ENCODE measurements around the gene RHO.

RHO gene

DNA sequence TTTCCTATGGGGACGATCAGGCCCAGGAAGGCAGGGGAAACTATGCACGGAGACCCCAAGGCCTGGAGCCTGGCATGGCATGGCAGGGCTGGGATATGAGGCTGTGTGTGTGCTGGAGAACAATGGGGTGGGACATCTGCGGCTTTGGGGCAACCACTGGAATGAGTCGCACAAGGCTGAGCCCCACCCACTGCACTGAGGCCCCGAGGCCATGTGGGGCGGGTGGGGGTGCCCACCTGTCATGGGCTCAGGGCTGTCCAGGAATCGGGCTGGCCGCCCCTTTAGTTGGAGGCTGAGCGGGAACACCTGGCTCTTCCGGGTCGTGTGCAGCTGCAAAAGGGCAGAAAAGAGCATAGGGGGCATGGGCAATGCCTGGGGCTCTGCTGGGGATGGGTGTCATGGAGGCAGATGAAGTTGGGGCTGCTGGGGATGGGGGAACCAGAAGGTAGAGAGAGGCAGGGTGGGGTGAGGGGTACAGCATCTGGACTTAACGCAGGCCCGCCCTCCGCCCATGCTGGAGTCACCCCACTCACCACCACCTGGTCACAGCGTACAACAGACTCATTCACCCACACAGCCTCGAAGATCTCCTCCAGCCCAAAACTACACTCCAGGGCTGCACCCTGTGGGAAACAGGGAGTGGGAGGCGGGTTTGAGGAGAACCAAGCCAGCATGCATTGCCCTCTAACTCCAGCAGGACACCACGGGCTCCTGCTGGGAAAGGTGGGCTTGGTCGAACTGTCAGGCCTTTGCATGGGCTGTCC is 47.0 kb downstream of the RHO start:
- in situ Hi-C loops (cut with HindIII; ENCODE audit: low sequenced_read_pairs), result no loop called here

DNA sequence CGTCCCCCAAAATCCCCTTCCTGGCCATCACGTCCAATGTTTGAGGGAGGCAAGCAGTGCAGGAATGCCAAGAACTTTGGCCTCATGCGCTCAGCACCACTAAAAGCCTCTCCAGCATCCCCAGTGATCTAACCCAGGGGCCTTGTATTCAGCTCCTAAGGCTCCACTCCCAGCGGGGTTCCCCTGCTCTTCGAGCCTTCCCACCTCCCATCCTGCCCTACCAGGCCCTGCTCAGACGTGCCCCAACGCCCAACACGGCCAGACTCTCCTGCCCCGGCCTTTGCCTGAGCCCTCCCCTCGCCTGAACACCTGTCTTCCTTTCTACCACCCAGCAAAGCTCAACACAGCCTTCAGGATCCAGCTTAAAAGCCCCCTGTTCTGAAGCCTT is 47.6 kb downstream of the RHO start:
- in situ Hi-C loops (cut with HindIII; ENCODE audit: low sequenced_read_pairs), result no loop called here

DNA sequence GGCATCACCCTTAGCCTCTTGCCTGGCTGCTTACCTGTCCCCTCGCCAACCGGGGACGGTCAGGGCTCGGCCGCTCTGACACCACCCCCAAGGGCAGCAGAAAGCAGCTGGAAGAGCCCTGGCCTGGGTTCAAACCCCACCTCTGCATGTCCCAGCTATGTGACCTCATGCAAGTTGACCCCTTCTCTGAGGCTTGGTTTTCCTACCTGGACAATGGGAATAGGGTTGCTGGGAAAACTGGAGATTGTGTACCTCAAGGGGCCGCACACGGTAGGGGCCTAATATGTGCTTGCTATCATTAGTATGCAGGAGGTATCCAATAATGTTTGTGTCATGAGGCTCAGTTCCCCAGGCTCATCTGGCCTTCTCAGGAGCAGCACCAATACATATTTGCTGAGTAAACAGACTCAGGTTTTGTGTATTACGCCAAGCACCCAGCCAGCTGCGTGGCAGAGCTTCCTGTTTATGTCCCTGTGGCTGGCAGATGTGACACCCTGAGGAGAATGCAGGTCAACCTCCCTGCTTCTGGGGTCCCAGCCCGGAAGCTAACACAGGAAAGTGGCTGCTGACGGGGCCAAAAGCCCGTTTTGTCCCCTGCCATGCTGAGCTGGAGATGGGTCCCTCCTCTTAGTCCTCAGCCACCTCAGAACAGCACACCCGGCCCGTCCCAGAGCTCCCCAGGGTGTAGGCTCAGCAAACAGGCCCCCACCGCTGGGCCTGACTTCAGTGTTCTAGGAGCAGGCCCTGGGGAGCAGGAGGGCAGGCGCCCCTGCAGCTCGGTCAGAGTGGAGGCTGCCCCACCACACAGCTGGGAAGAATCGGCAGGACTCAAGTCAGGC is 48.3 kb downstream of the RHO start:
- in situ Hi-C loops (cut with HindIII; ENCODE audit: low sequenced_read_pairs), result no loop called here

GRCh38 chr3:129577366-129577765 is 48.9 kb downstream of the RHO start:
- in situ Hi-C loops (cut with HindIII; ENCODE audit: low sequenced_read_pairs), result no loop called here

DNA sequence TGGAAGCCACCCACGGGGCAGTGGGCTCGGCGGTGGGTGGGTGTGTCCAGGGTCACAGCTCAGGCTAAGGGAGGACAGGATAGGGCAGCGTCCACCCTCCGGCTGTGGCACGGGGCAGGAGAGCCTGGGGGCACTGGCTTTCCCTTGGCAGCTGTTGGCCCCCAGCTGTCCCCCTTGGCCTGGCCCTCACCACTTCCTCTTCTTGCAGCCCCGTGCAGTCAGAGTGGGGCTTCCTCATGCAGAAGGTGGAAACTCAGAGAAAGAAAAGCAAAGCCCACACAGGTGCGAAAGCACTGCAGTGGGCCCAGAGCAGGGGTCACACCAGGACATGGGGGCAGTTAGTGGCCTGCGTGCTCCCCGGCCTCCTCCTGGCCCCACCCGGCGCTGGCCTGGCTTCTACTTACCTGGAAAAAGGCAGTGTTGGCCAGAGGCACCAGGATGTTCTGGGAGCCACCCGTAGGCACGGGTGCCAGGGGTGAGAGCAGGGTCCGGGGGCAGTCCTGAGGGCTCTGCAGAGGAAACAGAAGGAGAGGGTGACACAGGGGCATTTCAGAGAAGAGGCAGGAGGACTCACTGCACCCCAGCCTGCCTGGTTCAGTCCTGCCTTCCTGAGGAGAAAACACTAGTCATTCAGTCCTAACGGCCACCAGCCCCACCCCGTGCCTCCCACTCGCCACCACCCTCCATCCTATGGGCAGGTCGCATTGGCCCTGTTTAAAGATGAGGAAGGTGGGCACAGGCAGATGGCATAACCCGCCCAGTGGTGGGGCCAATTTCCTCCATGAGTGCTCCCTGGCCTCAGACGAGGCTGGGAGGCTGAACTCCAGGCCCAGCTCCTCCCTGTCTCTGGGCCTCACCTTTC is 49.7 kb downstream of the RHO start:
- in situ Hi-C loops (cut with HindIII; ENCODE audit: low sequenced_read_pairs), result no loop called here

GRCh38 chr3:129579991-129580390 is 51.6 kb downstream of the RHO start:
- in situ Hi-C loops (cut with HindIII; ENCODE audit: low sequenced_read_pairs), result no loop called here

GRCh38 chr3:129581623-129582022 is 53.2 kb downstream of the RHO start:
- in situ Hi-C loops (cut with HindIII; ENCODE audit: low sequenced_read_pairs), result no loop called here

DNA sequence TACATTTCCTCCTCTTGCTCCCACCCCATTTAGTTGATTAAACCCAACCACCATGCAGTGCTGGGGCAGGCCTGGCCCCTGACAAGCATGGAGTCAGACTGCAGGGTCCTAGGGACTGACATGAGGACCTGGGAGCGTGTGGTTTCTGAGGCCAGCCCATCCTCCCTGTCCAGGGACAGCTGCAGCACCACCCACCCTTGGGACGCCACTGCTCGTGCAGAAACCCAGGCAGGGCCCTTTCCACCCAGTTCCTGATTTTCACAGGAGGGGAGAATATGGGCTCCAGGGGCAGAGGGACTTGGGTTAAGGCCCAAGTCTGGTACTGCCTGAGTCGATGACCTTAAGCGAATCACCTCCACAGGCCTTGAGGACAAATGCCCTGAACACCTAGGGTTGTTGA is 54.4 kb downstream of the RHO start:
- in situ Hi-C loops (cut with HindIII; ENCODE audit: low sequenced_read_pairs), result no loop called here

GRCh38 chr3:129583289-129583688 is 54.9 kb downstream of the RHO start:
- in situ Hi-C loops (cut with HindIII; ENCODE audit: low sequenced_read_pairs), result no loop called here

DNA sequence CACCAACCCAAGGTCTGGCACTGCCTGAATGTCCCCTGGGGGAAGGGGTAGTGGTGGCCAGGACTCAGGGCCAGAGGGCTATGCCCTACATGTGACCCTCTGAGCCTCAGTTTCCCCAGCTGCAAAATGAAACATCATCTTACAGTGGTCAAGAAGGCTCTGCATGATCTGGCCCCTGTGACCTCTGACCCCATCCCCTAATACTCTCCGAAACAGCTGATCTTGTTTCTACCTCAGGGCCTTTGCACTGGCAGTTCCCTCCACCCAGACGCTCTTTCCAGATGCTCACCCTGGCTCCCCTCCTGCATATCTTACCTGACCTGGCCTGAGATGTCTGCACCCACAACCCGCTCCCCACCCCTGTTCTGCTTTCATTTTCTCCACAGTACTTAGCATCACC is 56.2 kb downstream of the RHO start:
- in situ Hi-C loops (cut with HindIII; ENCODE audit: low sequenced_read_pairs), result no loop called here

Measured in DLD1 (cell line).